NOMO-1 treated with DMSO at 0.1 percent for 48 hours (cell line): ENCODE measurements around the gene TBL2.
"Not testable (repeated sequence)": the region's sequence is repeated elsewhere in the genome, so short reads cannot be mapped to it uniquely, and the experiment has no call there.

Experiments used
- DNase-seq: peaks from one replicate; lab custom pipeline; 2025; ENCODE audit not compliant: unreplicated experiment; lab: John Stamatoyannopoulos, UW

The TBL2 gene, protein sequence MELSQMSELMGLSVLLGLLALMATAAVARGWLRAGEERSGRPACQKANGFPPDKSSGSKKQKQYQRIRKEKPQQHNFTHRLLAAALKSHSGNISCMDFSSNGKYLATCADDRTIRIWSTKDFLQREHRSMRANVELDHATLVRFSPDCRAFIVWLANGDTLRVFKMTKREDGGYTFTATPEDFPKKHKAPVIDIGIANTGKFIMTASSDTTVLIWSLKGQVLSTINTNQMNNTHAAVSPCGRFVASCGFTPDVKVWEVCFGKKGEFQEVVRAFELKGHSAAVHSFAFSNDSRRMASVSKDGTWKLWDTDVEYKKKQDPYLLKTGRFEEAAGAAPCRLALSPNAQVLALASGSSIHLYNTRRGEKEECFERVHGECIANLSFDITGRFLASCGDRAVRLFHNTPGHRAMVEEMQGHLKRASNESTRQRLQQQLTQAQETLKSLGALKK

DNA sequence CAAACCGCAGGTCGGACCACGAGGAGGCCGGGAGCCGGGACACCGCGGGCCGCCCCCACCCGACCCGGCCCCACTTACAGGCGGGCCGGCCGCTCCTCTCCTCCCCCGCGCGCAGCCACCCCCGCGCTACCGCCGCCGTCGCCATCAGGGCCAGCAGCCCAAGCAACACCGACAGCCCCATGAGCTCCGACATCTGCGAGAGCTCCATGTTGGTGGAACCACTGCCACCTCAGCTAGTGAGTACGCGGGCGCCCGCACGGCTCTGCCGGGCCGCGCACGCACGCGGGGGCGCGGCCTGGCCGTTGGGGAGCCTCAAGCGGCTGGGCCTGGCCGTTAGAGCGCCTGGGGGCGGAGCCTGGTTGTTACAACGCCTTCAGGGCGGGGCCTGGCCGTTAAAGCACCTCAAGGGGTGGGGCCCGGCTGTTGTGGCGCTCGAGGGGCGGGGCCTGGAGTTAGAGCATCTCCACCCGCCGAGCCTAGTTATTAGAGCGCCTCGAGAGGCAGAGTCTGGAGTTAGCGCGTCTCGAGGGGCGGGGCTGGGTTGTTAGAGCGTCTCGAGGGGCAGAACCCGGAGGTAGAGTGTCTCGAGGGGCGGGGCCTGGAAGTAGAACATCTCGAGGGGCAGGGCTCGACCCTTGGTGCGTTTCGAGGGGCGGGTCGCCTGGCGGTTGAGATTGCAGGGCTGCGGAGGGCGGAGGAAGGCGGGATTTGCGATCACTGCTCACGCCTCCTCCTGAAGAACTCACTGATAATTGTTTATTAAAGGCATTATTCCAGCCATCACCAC is at the start of gene TBL2:
TSS of gene TBL2 (minus strand) at position 238 of the 787 bp plus-strand sequence. CDS start at position 208, 30 bp downstream.
- peak; percentile 100 for DNase-seq

DNA sequence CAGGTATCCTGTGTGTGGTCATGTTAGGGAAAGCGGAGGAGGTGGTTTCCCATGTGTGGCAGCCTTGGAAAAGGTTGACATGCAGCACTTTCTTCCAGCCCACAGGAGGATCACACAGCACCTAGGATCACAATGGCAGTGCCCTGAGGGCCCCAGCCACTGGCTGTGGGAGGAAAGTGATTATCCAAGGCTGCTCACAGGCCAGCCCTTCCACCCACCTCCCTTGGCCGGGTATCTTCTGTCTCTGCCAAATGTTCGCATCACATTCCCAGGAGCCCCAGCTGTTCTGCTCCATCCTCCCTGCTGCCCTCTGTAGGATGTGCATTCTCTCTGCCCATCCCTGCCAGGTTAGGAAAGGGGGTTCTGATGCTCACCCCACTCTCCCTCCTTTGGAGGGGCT is 48.4 kb upstream of the TBL2 start:
- no peak for DNase-seq

DNA sequence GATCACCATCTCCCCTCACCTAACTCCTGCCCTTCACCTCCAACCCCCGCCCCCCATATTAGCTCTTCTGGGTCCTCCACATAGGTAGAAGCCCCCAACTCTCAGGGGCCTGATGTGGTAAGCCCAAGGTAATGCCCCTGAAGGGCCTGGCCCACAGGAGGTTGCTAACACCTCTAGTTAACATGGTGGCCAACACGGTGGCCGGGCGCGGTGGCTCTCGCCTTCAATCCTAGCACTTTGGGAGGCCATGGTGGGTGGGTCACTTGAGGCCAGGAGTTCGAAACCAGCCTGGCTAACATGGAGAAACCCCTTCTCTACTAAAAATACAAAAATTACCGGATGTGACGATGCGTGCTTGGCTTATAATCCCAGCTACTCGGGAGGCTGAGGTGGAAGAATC is 46.9 kb upstream of the TBL2 start:
- DNase-seq, result no peak

DNA sequence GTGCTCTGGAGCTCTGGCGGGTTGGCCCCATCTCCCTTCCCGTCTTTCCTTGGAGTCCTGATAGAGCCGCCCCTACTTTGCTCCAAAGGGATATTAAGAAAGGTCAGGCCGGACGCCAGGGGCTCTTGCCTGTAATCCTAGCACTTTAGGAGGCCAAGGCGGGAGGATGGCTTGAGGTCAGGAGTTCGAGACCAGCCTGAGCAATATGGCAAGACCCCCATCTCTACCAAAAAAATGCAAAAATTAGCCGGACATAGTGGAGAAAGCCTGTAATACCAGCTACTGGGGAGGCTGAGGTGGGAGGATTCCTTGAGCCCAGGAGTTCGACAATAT is 46.3 kb upstream of the TBL2 start:
- no peak for DNase-seq

DNA sequence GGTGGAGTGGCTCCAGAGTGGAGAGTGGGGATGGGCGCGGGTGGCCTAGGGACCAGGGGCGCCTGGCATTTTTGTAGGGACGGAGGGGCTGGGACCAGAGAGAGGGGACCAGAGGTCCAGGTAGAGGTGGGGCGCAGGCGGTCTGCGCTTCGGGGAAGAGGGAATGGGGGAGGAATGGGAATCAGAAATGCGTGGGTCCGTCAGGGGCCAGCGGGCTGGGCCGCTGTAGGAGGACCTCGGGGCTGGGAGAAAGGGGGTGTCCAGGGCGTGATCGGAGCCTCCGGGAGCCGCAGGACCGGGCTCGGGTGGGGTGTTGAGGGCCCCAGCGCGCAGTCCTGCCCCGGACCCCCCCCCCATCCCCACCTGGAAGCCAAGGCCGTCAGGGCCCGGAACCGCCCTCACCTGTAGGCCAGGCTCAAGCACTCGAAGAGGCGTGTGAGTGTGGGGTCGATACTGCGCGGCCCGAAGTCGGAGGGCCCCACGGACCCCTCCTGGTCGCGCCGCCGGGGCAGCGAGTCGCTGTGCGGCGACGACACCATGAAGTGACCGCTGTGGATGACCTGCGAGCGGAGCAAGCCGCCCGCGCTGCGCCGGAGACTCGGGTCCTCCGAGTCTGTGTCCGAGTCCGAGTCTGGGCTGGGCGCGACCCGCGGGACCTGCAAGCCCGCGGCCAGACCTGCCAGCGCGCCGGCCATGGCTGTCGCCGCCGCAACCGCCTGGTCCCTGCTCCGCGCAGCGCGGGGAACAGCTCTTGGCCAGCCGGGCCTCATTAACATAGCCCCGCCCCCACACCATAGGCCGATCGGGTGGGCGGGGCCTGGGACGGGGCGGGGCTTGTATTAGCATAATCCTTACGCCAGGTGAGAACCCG is 45.7 kb upstream of the TBL2 start, which contains the start of gene MLXIPL:
TSS of gene MLXIPL (minus strand) at position 725 of the 871 bp plus-strand sequence. CDS start at position 695, 30 bp downstream.
- DNase-seq, result no peak

DNA sequence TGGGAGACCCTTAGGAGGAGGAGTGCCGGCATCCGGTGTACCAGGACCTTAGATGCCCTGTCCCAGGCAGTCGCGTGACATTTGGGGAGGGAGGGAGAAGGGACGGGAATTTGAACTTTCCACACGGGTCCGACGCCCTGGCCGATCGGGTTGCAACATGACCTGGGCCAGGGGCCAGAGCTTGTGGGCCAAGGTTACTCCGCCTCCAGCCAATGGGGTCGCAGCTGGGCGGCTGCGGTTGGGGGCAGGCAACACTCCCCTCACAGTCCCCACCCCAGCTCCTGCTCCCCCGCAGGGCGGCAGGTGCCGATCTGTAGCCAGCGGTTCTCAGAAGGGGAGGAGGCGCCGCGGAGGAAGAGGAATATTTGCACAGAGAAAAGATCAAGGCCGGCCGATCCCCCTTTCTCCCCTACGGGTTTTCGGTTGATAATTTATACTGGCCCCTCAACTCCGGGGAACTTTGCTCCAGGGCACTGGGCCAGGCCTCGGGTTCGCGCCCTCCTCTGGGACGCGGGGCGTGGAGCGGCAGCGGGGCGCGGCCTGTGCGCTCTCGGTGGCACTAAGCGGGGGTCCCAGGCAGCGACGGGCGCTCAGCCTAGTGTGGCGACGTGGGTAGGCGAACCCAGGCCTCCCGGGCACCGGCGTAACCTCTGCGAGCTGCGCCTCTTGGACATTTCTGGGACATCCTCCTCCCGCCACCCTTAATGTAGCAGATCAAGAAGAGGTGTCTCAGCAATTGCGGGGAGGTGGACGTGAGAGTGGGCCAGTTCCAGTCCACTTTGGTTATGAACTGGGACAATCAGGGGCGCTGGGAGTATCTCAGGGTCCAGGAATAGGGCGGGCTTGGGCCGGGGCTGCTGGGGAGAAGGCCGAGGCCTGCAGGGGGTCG is 44.8 kb upstream of the TBL2 start:
- no peak for DNase-seq

DNA sequence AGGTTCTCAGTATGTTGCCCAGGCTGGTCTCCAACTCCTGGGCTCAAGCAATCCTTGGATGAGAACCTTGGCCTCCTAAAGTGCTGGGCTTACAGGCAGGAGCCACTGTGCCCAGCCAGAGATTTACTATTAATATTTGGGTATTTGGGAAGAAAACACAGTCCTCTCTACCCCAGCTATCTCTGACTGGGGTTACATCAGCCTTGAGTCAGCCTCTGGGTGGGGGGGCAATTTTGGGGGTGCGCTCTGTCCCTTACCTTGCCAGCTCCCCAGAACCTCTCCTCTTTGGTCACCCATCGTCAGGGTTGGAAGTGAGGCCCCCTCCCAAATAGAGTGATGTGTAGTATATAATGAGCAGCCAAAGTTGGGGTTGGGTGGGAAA is 44.1 kb upstream of the TBL2 start:
- no peak for DNase-seq

DNA sequence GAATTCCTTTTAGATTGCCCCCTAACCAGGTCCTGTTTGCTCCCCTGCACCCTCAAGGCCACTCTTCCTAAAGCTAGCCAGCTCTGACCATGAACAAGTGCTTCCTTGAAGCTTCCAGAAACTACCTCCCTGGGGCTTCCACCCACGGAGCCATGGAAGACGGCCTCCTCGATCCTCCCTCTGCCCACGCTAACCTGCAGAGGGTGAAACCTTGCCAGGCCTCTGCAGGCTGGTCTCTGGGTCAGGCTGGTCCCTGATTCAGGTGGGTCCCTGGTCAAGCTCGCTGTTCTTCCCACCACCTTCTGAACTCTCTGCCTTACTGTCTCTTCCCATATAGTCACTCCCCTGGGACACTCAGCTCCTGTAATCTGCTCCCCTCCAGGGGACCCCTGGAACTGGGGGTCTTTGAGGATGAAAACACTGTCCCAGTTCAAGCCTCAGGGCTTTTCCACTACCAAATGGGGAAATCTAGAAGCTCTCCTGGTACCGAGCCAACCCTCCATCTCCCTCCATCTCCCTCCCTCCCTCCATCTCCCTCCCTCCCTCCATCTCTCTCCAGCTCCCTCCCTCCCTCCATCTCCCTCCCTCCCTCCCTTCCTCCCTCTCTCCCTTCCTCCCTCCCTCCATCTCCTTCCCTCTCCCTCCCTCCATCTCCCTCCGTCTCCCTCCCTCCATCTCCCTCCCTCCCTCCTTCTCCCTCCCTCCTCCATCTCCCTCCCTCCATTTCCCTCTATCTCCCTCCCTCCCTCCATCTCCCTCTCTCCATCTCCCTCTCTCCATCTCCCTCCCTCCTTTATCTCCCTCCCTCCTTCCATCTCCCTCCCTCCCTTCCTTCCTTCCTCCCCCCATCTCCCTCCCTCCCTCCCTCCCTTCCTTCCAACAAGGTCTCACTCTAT is 43.0 kb upstream of the TBL2 start:
- no peak for DNase-seq

DNA sequence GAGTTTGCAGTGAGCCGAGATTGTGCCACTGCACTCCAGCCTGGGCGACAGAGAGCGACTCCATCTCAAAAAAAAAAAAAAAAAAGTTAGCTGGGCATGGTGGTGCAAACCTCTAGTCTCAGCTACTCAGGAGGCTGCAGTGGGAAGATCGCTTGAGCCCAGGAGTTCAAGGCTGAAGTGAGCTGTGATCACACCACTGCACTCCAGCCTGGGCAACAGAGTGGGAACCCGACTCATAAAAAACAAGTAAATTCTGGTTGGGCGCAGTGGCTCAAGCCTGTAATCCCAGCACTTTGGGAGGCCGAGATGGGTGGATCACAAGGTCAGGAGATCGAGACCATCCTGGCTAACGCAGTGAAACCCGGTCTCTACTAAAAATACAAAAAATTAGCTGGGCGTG is 41.0 kb upstream of the TBL2 start:
- not testable (repeated sequence) for DNase-seq

DNA sequence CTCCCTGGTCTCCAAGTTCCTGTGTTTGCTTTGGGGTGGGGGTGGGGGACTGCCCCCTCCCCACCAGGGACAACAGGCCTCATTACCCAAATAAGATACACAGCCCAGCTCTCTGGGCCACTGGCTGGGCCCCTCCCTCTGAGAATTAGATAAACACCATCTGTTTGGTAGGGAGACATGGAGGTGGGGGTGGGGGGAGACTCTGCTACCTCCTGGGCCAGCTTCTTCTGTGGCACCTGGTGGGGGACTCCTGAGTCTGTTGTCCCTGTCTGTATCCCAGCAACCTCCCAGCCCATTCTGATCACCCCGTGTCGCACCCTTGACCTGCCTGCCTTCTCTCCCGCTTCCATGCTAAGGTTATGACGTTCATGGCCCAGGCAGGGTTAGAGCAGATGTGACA is 40.2 kb upstream of the TBL2 start:
- no peak for DNase-seq

DNA sequence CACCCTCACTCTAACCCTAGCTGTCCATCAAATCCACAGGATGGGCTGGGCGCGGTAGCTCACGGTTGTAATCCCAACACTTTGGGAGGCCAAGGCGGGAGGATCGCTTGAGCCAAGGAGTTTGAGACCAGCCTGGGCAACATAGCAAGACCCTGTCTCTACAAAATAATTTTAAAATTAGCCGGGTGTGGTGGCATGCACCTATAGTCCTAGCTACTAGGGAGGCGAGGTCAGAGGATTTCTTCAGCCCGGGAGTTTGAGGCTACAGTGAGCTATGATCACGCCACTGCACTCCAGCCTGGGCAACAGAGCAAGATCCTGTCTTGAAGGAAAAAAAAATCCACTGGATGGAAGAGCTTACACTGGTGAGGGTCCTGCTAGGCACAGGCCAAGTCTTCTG is 39.1 kb upstream of the TBL2 start:
- not testable (repeated sequence) for DNase-seq

DNA sequence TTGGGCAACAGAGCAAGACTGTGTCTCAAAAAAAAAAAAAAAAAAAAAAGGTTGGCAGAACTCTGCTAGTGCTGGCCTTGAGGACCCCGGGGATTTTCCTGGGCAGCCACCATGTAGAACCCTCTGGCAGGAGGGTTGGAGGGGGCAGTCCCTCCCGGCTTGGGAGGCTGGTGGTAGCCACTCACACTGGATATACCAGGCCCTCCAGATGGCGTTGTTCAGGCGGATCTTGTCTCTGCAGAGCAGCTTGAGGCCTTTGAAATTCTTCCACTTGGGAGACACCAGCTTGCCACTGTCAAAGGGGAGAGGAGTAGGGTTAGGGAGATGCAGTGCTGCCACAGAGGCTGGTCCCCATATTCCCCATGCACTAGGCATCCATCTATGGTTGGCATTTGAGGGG is 37.5 kb upstream of the TBL2 start:
- DNase-seq, result no peak

DNA sequence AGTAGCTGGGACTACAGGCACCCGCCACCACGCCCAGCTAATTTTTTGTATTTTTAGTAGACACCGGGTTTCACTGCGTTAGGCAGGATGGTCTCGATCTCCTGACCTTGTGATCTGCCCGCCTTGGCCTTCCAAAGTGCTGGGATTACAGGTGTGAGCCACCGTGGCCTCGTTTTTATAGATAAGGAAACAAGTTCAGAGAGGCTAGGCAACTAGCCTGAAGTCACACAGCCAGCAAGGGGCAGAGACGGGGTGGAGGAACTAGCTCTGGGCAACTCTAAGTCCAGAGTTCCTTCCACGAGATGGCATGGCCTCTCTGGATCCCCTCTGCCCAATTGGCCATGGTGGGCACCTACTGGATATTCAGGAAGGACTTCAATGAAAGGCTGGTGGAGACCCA is 36.6 kb upstream of the TBL2 start:
- DNase-seq, result not testable (repeated sequence)

DNA sequence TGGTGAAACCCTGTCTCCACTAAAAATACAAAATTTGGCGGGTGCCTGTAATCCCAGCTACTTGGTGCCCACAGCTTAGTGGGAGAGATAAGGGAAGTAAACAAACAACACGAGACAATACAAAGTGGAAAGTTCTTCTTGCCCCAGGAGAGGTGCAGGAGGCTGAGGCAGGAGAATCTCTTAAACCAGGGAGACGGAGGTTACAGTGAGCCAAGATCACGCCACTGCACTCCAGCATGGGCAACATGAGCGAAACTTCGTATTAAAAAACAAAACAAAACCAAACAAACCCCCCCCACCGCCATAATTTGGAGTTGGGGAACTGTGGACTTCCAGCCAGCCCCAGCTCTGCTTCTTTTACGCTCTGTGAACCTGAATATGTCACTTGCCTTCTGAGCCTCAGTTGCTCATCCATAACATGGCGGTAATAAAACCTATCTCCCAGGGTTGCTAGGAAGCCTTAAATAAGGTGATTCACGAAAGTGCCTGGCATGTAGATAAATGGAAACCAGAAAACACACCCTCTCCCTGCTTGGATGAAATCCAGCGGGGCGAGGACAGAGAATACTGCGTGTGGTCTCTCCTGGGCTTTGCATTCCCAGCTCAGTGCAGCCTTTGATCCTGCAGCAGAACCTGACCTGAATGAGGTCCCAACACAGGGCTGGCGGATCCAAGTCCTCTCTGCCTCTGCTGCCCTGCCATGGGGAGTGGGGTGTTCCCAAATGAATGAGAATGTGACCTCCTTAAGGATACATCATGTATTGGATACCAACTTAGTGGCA is 35.8 kb upstream of the TBL2 start:
- DNase-seq, result no peak

DNA sequence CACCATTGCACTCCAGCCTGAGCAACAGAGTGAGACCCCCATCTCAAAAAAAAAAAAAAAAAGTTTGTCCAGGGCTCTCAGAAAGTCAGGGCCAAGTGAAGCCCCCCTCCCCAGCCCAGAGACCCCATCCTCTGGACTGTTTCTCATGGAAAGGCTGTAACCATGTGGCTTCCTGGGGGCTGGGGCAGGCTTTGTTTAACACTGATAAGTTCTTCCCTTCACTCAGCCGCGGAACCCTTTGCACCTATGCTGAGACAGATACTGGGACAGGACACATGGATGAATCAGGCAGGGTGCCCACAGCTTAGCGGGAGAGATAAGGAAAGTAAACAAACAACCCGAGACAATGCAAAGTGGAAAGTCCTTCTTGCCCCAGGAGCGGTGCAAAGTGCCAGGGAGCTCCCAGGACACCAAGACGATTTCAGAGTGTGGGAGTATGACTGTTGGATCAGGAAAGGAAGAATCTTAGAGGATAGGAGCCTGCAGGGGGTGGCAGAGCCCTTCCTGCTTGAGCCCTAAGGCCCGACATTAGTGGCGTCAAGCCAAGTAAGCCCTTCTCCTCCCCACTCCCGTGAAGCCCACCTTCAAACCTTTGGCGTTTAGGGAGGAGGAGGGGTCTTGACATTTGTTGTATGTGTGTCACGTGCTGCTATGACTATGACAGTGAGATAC is 34.4 kb upstream of the TBL2 start:
- no peak for DNase-seq

DNA sequence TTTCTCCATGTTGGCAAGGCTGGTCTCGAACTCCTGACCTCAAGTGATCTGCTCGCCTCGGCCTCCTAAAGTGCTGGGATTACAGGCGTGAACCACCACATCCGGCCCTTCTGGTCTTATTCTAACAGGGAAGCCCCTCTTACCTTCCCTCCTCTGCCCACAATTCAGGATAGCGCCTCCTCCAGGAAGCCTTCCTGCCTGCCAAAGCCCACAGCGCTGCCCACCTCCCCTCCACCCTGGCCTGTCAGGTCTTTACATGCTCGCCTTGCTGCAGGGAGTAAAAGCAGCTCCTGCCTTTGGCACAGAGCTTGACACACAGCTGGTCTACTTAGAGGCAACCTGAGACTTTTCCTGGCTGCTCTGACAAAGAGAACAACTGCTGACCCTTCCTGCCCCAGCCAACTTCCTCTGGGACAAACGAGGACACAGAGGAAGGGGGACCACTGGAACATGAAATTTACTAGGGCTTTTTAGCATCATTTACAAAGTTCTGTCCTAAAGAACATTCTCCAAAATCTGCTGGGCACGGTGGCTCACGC is 32.7 kb upstream of the TBL2 start:
- no peak for DNase-seq

DNA sequence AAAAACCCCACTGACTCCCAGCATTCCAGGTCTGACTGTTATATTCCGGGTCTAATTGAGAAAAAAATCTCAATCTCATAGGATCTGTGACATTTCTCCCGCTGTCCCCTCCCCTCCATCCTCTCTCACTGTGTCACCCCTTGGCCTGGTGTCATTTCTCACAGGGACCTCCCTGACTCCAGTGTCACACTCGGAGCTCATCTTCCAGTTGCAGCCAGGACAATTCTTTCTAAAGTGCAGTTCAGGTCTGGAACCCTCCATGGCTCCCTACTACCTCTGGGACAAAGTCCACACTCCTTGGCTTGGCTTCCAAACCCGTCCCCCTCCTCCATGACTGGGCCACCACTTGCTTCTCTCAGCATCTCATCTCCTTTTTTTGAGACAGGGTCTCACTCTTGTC is 31.7 kb upstream of the TBL2 start:
- DNase-seq, result no peak

DNA sequence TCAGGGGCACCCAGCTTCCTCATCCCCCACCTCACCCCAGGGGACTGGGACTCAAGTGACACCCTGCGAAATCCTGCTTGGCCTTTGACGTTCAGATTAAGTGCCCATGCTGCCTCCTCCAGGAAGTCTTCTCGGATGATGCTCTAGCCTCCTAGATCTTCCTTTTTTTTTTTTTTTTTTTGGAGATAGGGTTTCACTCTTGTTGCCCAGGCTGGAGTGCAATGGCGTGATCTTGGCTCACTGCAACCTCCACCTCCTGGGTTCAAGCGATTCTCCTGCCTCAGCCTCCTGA is 29.3 kb upstream of the TBL2 start:
- DNase-seq, result not testable (repeated sequence)
